Loucy (cell line): ENCODE results near the gene UNC93A.

Experiments
- H2AFZ ChIP-seq: fragments of 200-600 bp; sonication (generic); 2 replicates; pipeline ENCODE4 v1.6.0; 2016; ENCODE audit warnings: antibody characterized with exemption, mild to moderate bottlenecking, low read length, moderate library complexity
- H3F3A ChIP-seq: fragments of 200-600 bp; 2 replicates; pipeline ENCODE4 v1.6.0; 2016; ENCODE audit warnings: antibody characterized with exemption, low read depth, mild to moderate bottlenecking
- H3K27me3 ChIP-seq: fragments of 200-600 bp; sonication (generic); 2 replicates; pipeline ENCODE4 v1.6.1; 2014; ENCODE audit warnings: low read length, mild to moderate bottlenecking; ENCODE audit not compliant: insufficient read depth, poor library complexity, severe bottlenecking
- H3K36me3 ChIP-seq: fragments of 200-600 bp; sonication (generic); 2 replicates; pipeline ENCODE4 v1.6.1; 2016; ENCODE audit warnings: low read length; ENCODE audit not compliant: insufficient read depth
- H3K4me1 ChIP-seq: fragments of 200-600 bp; sonication (generic); 2 replicates; pipeline ENCODE4 v1.5.1; 2014; ENCODE audit warnings: low read length, mild to moderate bottlenecking; ENCODE audit not compliant: insufficient read depth, poor library complexity, severe bottlenecking
- H3K4me2 ChIP-seq: fragments of 200-600 bp; sonication (generic); 2 replicates; pipeline ENCODE4 v1.6.0; 2014; ENCODE audit warnings: antibody characterized with exemption, low read length, low read depth, mild to moderate bottlenecking; ENCODE audit not compliant: poor library complexity, severe bottlenecking
- H3K4me3 ChIP-seq: fragments of 200-600 bp; sonication (generic); 2 replicates; pipeline ENCODE4 v1.5.1; 2014; ENCODE audit warnings: low read length, mild to moderate bottlenecking, mixed read lengths; ENCODE audit not compliant: poor library complexity, severe bottlenecking
- H3K79me2 ChIP-seq: fragments of 200-600 bp; sonication (generic); 2 replicates; pipeline ENCODE4 v1.6.1; 2014; ENCODE audit warnings: low read length; ENCODE audit not compliant: insufficient read depth
- H3K9ac ChIP-seq: fragments of 200-600 bp; sonication (generic); 2 replicates; pipeline ENCODE4 v1.6.0; 2014; ENCODE audit warnings: mild to moderate bottlenecking, low read depth, low read length, moderate library complexity; ENCODE audit not compliant: poor library complexity, severe bottlenecking
- H3K9me2 ChIP-seq: fragments of 200-600 bp; sonication (generic); replicated peaks from 2 replicates; pipeline ENCODE4 v1.6.1; 2016; ENCODE audit warnings: low read depth, low read length, mixed read lengths
- H3K9me3 ChIP-seq: fragments of 200-600 bp; sonication (generic); 2 replicates; pipeline ENCODE4 v1.6.1; 2014; ENCODE audit warnings: mild to moderate bottlenecking, antibody characterized with exemption, low read length, low read depth; ENCODE audit not compliant: insufficient read depth
- H4K20me1 ChIP-seq: fragments of 200-600 bp; sonication (generic); 2 replicates; pipeline ENCODE4 v1.6.0; 2014; ENCODE audit warnings: antibody characterized with exemption, low read length, mild to moderate bottlenecking; ENCODE audit not compliant: insufficient read depth, poor library complexity, severe bottlenecking
- EZH2phosphoT487 ChIP-seq: fragments of 200-600 bp; IDR thresholded peaks from 2 replicates; pipeline ENCODE4 v1.6.1; 2018; ENCODE audit warnings: antibody characterized with exemption, mild to moderate bottlenecking, moderate library complexity, borderline replicate concordance
- TF ChIP-seq, protein P1 (sequence below): fragments of 200-600 bp; sonication (generic); conservative IDR thresholded peaks from 2 replicates; pipeline ENCODE4 v1.5.1; 2014; ENCODE audit warnings: mild to moderate bottlenecking, antibody characterized with exemption, low read length

Gene UNC93A

DNA sequence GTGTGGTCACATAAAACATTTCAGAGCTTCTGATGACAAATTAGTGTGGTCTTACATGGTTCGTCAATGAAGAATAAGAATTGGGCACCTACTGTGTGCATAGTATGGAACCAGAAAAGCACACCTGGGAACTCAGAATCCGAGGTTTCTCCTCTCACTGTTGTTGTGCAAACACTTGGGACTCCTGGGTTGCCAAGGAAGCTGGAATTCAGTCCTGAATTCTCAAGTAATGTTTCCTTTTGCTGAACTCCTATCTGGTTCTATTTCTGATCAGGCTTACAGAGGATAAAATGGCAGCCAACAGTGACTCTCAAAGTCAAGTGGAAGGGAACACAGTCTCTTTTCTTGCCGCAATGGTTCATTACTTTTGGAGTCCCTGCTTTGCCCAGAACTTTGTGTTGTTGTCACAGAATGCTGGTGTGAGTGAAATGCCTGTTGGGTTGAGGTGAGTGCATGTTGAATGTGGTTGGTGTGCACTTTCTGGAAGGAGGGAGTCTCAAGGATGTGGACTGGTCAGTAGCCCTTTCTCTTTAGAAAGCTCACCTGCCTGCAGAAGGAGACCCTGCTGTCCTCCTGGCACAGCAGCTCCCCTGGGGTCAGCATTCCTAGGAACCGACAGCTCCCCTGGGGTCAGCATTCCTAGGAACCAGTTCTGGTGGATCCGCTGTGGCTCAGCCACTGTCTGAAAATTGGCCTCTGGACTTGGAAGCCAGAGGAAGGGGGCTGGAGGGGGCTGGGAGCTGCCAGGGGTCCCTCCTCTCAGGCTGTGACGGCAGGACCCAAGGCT, 1.4 kb downstream of the UNC93A start:
- Histone ChIP-seq H2AFZ (no peak overlapping the region), H3K4me2 (no peak overlapping the region), H3K36me3 (no peaks in the 10 kb centered on the region), H3K9me3 (no peaks in the 10 kb centered on the region), H3K27me3 (no peaks in the 10 kb centered on the region), H3K79me2 (no peaks in the 10 kb centered on the region), H4K20me1 (no peaks in the 10 kb centered on the region), H3K4me3 (no peak overlapping the region), H3K9ac (no peak overlapping the region), H3F3A (no peaks in the 10 kb centered on the region), H3K9me2 (no peaks in the 10 kb centered on the region), H3K4me1 (no peaks in the 10 kb centered on the region)
- TF ChIP-seq, protein P1, sequence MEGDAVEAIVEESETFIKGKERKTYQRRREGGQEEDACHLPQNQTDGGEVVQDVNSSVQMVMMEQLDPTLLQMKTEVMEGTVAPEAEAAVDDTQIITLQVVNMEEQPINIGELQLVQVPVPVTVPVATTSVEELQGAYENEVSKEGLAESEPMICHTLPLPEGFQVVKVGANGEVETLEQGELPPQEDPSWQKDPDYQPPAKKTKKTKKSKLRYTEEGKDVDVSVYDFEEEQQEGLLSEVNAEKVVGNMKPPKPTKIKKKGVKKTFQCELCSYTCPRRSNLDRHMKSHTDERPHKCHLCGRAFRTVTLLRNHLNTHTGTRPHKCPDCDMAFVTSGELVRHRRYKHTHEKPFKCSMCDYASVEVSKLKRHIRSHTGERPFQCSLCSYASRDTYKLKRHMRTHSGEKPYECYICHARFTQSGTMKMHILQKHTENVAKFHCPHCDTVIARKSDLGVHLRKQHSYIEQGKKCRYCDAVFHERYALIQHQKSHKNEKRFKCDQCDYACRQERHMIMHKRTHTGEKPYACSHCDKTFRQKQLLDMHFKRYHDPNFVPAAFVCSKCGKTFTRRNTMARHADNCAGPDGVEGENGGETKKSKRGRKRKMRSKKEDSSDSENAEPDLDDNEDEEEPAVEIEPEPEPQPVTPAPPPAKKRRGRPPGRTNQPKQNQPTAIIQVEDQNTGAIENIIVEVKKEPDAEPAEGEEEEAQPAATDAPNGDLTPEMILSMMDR, result no peak
- TF ChIP-seq EZH2phosphoT487, result no peak

DNA sequence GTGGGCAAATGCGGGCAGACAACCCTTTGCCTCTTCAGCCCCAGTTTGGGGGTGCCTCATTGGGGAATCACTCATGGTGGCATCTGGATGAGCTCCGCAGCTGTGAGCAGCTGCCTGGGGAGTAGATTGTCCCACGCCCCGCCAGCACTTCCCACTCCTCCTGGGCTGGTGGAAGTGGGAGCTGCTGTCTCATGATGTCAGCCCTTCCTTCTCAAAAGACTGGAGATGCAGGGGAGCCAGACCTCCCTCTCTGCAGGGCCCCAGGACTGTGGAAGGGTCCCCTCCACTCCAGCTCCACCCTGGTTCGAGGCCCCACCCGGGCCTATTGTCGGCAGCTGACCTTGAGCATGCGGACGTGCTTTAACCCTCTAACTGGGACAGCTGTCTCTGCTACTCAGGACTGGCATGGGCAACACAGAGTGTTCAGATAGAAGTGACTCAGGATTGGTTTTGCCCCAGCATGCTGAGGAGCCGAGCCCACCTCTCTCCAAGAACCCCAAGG, 2.0 kb downstream of the UNC93A start:
- no peaks in the 10 kb centered on the region for H3F3A ChIP-seq

DNA sequence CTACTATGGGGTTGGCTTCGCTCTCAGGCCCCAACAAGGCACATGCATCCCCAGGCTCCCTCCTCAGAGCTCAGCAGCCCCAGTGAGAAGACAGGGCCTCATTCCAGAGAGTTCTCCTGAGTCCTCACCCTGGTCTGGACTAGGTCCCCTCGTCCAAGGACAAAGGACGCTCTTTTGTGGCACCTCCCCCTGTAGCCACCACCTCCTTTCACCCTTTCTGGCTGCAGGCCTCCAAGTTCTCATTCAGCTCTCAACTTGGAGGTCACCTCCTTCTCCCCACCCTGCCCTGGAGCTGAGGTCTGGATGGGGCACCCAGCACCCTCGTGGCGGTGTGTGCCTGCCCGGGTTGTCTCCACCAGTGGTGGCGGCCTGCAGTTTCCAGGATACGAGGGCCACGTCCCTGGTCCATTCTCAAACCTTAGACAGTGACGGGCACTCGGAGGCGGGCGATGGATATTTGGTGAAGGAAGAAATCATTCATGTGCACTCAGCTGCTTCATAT, 2.5 kb downstream of the UNC93A start:
- Histone ChIP-seq H3K4me3 (no peak overlapping the region), H3K36me3 (no peaks in the 10 kb centered on the region), H3K79me2 (no peaks in the 10 kb centered on the region), H3K4me1 (no peaks in the 10 kb centered on the region), H3K9me2 (no peaks in the 10 kb centered on the region), H4K20me1 (no peaks in the 10 kb centered on the region), H3K27me3 (no peaks in the 10 kb centered on the region), H3K9ac (no peak overlapping the region), H3K4me2 (no peak overlapping the region), H2AFZ (no peak overlapping the region), H3F3A (no peaks in the 10 kb centered on the region), H3K9me3 (peaks cover 4% of the 10 kb centered on the region; the same call in 1 of the 2 replicates)
- TF ChIP-seq, protein P1, result no peak
- TF ChIP-seq EZH2phosphoT487, result no peak

More for the DNA sequence above, 2.0 kb downstream of the UNC93A start:
- Histone ChIP-seq H3K4me3 (no peak overlapping the region), H3K4me1 (no peaks in the 10 kb centered on the region), H3K79me2 (no peaks in the 10 kb centered on the region), H3K9me2 (no peaks in the 10 kb centered on the region), H3K36me3 (no peaks in the 10 kb centered on the region), H4K20me1 (no peaks in the 10 kb centered on the region), H3K4me2 (no peak overlapping the region), H3K9me3 (peaks cover 4% of the 10 kb centered on the region; the same call in 1 of the 2 replicates), H3K9ac (no peak overlapping the region), H3K27me3 (no peaks in the 10 kb centered on the region), H2AFZ (no peak overlapping the region)
- TF ChIP-seq, protein P1, result no peak
- TF ChIP-seq EZH2phosphoT487, result no peak
